ENCODE results near the gene SORCS2. TPM values are rescaled to one million over a fixed set of nuclear protein-coding genes. Genes with fewer than 3 reads are reported as not detected.

SORCS2 gene
- polyA plus RNA-seq, 3 donors = 0.46 to 0.55 TPM; not detected in 1

DNA sequence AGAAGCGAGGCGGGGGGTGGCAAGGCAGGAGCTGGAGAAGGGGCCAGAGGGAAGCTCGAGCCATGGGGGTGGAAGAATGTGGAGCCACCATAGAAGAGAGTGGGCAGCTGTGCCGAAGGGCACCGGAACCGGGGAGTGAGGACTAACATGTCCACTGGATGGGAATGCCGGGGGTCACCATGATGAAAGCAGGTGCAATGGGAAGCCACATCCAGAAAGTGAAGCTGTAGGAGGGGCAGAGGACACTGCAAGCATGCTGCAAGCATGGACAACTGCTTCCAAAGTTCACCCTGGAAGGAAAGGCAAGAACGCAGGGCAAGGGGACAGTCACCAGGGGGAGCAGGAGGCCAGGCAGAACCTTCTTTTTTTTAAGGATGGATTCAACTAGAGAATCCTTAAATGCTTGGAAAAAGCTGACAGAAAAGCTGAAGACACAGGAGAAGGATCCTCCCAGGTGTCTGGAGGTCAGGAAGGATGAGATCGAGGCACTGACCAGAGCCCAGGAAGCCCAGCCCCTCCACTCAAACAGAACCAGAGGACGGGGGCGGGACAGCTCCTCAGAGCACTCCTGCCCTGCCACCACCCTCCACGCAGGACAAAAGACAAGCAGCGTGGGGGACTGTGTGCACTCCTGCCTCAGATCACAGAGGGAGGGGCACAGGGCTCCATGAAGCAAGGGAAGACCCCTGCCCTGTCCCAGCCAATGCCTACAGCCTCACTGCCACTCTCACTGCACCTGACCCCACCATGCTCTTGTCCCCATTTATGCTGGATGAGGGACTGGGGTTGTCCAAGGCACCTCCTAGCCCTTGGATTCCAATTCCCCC, 578.1 kb downstream of the SORCS2 start:
- H3K4me1 ChIP-seq (ENCODE audit: control insufficient read depth in 1 of 2, insufficient read depth in 2 of 2, low read length in 2 of 2) = no peaks in the 10 kb centered on the region
- Mint-ChIP-seq H3K27ac (no peak overlapping the region), H3K4me3 (no peak overlapping the region), H3K27me3 (ENCODE audit: low read depth in 3 of 3) (peaks cover 5 to 20% (median 8%) of the 10 kb centered on the region in 3 donors), H3K36me3 (peaks cover 0 to 43% of the 10 kb centered on the region in 2 donors), H3K9me3 (peaks cover 0 to 4% (median 0%) of the 10 kb centered on the region in 7 donors), H3K4me1 (no peaks in the 10 kb centered on the region)
- WGBS (ENCODE audit: insufficient coverage) = 76% methylated on average over 9 of the region's 13 CpGs
- H3K9ac ChIP-seq (ENCODE audit: insufficient read depth, low read length, poor library complexity, severe bottlenecking) = no peak overlapping the region
- no peak overlapping the region for H3K4me3 ChIP-seq (replicated peaks in 1 of 3; ENCODE audit: low read depth in 2 of 3, low read length in 3 of 3)
- H3K27ac ChIP-seq (ENCODE audit: low read depth in 1 of 2, low read length in 2 of 2) = no peak overlapping the region
- DNase-seq = no peak
- intact Hi-C loops (cut with micrococcal nuclease) = no loop called here
- H3K9me3 ChIP-seq (replicated peaks in 1 of 2; ENCODE audit: control insufficient read depth in 1 of 2, insufficient read depth in 1 of 2, low read length in 2 of 2) = no peaks in the 10 kb centered on the region
- TF ChIP-seq, protein P1, sequence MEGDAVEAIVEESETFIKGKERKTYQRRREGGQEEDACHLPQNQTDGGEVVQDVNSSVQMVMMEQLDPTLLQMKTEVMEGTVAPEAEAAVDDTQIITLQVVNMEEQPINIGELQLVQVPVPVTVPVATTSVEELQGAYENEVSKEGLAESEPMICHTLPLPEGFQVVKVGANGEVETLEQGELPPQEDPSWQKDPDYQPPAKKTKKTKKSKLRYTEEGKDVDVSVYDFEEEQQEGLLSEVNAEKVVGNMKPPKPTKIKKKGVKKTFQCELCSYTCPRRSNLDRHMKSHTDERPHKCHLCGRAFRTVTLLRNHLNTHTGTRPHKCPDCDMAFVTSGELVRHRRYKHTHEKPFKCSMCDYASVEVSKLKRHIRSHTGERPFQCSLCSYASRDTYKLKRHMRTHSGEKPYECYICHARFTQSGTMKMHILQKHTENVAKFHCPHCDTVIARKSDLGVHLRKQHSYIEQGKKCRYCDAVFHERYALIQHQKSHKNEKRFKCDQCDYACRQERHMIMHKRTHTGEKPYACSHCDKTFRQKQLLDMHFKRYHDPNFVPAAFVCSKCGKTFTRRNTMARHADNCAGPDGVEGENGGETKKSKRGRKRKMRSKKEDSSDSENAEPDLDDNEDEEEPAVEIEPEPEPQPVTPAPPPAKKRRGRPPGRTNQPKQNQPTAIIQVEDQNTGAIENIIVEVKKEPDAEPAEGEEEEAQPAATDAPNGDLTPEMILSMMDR (IDR thresholded peaks at IDR 0.05) = no peak
- H3K4me2 ChIP-seq (replicated peaks; ENCODE audit: extremely low read depth, low read length, poor library complexity, severe bottlenecking) = no peak overlapping the region
- H4K20me1 ChIP-seq (ENCODE audit: insufficient read depth, low read length) = no peaks in the 10 kb centered on the region
- no peaks in the 10 kb centered on the region for H3K27me3 ChIP-seq (ENCODE audit: control insufficient read depth in 2 of 2, insufficient read depth in 2 of 2, low read length in 2 of 2)
- peaks cover 0 to 5% of the 10 kb centered on the region in 2 donors for H3K36me3 ChIP-seq (replicated peaks in 1 of 2; ENCODE audit: control insufficient read depth in 1 of 2, insufficient read depth in 2 of 2, low read length in 2 of 2)
- H2AFZ ChIP-seq (ENCODE audit: insufficient read depth, low read depth, low read length, poor library complexity, severe bottlenecking) = no peak overlapping the region
- H3K79me2 ChIP-seq (ENCODE audit: insufficient read depth, low read length) = no peaks in the 10 kb centered on the region

DNA sequence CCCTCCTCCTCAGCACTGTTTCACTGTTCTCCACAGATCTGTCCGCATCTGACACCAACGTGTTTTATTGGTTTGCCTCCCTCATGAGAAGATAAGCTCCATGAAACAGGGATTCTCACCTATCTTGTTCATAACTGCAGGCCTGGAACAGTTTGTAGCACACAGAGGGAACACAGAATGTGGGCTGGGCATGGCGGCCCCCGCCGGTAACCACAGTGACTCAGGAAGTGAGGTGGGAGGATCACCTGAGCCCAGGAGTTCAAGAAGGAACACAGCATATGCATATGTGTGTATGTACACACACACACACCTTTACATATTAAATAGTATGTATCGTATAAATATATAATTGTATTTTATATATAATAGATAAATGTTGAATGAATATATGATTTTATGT, 578.7 kb downstream of the SORCS2 start:
- Histone ChIP-seq H3K27me3 (ENCODE audit: control insufficient read depth in 2 of 2, insufficient read depth in 2 of 2, low read length in 2 of 2) (no peaks in the 10 kb centered on the region), H3K9me3 (replicated peaks in 1 of 2; ENCODE audit: control insufficient read depth in 1 of 2, insufficient read depth in 1 of 2, low read length in 2 of 2) (no peaks in the 10 kb centered on the region)
- intact Hi-C loops (cut with micrococcal nuclease) = no loop called here

More for the DNA sequence above, 578.7 kb downstream of the SORCS2 start:
- no peak overlapping the region for H3K27ac Mint-ChIP-seq
- DNase-seq = no peak
- peaks cover 5 to 20% (median 6%) of the 10 kb centered on the region in 3 donors for H3K27me3 Mint-ChIP-seq (ENCODE audit: low read depth in 3 of 3)
- H3K79me2 ChIP-seq (ENCODE audit: insufficient read depth, low read length) = no peaks in the 10 kb centered on the region
- H3K4me1 Mint-ChIP-seq = no peaks in the 10 kb centered on the region
- H3K4me3 Mint-ChIP-seq = no peak overlapping the region
- H3K4me1 ChIP-seq (ENCODE audit: control insufficient read depth in 1 of 2, insufficient read depth in 2 of 2, low read length in 2 of 2) = no peaks in the 10 kb centered on the region
- H2AFZ ChIP-seq (ENCODE audit: insufficient read depth, low read depth, low read length, poor library complexity, severe bottlenecking) = no peak overlapping the region
- H3K9ac ChIP-seq (ENCODE audit: insufficient read depth, low read length, poor library complexity, severe bottlenecking) = no peak overlapping the region
- no peak overlapping the region for H3K4me2 ChIP-seq (replicated peaks; ENCODE audit: extremely low read depth, low read length, poor library complexity, severe bottlenecking)
- TF ChIP-seq, protein P1 (IDR thresholded peaks at IDR 0.05) = no peak
- no CpG with 5 or more reads among the region's 6 CpGs for WGBS (ENCODE audit: insufficient coverage)
- peaks cover 0 to 41% of the 10 kb centered on the region in 2 donors for H3K36me3 Mint-ChIP-seq
- peaks cover 0 to 4% (median 0%) of the 10 kb centered on the region in 7 donors for H3K9me3 Mint-ChIP-seq
- H4K20me1 ChIP-seq (ENCODE audit: insufficient read depth, low read length) = no peaks in the 10 kb centered on the region
- H3K4me3 ChIP-seq (replicated peaks in 1 of 3; ENCODE audit: low read depth in 2 of 3, low read length in 3 of 3) = no peak overlapping the region
- H3K36me3 ChIP-seq (replicated peaks in 1 of 2; ENCODE audit: control insufficient read depth in 1 of 2, insufficient read depth in 2 of 2, low read length in 2 of 2) = peaks cover 0 to 5% of the 10 kb centered on the region in 2 donors
- H3K27ac ChIP-seq (ENCODE audit: low read depth in 1 of 2, low read length in 2 of 2) = no peak overlapping the region

All from CD14-positive monocyte (primary cell).